HG02938 (cell line): ENCODE results near the gene MPC1.

ENCODE experiments used
- ATAC-seq: cut with Tn5 transposase; IDR thresholded peaks from one replicate; pipeline ENCODE4 v1.9.1; 2021; ENCODE audit warnings: mild to moderate bottlenecking, moderate library complexity; ENCODE audit not compliant: unreplicated experiment

MPC1 gene

GRCh38 chr6:166382933-166383801 lies at the start of gene MPC1:
Gene MPC1, minus strand, starts transcription at chr6:166382940. Its CDS starts 64 bp downstream, at chr6:166382876.
- ATAC-seq = peak; percentile 79

DNA sequence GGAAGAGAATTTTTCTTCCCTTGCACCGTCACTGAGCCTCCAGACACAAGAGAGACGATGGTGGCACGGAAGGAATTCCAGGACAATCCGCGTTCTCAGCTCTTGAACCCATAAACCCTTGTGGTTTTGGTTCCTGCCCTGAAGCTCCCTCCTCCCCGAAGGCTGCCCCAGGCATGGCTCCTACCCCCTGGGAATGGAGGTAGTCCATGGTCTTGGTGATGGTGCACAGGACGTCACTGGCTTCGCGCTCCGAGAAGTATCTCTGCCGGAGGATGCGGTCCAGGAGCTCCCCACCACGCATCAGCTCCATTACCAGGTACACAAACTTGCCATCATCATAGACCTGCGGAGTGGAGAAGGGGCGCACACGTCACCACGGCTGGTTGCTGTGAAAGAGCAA lies 47.5 kb upstream of the MPC1 start:
- ATAC-seq = no peak

- no peak for ATAC-seq
Observed at GRCh38 chr6:166424431-166424830, 41.7 kb upstream of the MPC1 start.

DNA sequence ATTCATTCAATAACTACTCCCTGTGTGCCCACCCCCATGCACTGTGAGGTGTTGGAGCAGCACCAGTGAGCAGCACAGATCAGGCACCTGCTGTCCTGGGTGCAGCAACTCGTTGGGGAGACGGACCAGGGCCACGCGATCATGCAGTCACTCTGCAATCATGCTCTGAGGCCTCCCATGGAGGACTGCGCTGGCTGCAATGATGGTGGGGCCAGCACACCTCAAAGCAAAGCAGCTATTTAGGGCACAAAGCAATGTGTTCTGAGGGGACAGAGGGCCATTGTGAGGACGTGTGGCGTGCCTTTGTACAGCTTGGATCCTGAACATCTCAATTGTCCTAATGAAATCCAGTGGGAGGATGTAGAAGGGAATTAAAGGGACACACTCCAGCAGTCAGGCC lies 41.0 kb upstream of the MPC1 start:
- ATAC-seq = no peak

DNA sequence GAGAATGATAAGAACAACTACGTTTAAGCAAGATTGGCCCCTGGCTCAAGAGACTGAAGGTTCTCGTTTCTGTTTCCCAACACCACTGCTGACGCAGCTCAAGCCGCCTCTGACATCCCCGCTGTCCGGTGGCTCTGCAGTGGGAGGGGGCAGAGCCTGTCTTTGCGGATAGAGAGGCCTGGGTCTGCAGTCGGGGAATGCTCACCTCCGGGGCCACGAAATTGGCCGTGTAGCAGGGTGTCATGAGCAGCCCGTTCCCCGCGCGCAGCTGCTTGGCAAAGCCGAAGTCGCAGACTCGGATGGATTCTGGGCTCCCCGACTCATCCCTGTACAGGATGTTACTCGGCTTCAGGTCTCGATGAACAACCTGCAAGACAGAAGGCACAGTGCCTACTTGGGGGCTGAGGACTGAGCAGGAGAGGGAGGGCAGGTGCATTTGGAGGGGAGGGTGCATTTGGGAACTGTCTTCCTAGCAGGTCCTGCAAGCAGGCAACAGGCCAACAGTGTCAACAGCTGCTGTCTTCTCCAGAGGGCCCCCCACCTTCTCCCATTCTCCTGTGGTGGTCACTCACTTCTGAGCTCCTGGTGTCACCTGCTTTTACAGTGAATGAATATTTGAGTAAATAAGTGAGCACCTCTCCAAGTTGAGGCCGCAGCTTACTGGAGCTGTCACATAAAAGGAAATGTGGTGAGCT lies 40.5 kb upstream of the MPC1 start:
- no peak for ATAC-seq

DNA sequence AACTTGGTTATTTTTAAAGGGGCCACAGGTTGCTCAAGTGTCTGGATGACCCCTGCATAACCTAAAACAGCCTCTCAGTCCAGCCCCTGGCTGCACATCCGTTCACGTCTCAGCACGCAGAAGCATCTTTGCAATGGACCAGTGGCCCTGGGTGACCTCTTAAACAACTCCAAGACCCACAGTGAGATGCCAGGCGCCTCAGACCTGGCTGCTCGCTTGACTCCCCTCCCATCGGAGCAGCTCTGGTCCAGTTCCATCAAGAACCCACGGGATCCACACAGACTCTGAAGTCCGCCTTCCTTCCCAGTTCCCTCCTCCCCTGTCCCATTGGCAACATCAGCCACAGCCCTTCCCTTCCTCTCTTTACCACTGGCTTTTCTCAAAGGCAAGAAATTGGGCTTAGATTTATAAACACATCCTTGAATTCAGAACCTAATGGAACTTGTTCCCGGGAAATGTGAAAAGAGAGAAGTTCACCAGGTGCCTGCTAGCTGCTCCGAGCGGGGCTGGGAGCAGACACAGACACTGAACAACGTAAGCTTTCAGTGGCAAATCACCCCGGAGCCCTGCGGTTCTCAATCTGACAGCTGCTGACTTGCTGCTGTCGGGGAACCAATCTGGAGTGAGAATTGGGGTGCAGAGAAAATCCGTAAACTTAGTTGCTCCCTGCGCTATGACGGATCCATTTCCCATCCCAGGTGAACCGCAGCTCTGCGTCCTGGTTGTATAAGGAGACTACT lies 39.6 kb upstream of the MPC1 start:
- no peak for ATAC-seq

DNA sequence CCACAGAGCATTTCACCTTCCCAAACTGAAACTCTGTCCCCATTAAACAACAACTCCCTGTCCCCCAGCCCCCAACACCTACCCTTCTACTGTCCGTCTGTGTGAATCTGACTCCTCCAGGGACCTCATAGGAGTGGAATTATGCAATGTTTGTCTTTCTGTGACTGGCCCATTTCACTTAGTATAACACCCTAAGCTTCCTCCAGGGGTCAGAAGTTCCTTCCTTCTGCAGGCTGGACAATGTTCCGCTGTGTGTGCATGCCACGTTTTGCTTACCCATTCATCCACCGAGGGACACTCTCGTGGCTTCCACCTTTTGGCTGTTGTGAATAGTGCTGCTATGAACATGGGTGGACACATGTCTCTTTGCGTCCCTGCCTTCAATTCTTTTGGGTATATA lies 37.6 kb upstream of the MPC1 start:
- no peak for ATAC-seq

GRCh38 chr6:166419717-166420116 lies 37.0 kb upstream of the MPC1 start:
- no peak for ATAC-seq

DNA sequence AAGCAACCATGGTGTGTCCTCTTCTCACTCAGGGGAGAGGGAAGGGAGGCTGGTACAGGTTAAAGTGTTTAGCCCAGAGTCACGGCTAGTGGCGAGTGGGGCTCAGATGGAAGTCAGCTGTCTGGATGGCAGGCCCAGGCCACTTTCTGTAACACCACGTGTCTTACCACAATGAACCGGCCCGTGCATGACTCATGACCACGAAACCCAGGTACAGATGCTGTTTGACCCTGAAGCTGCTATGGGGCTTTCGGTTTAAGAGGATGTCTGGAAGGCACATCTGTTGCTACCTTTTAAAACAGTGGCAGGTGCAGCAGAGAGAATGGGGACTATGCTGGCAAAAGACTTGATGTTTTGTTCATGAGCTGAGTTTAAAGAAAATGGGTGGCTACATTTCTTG lies 36.5 kb upstream of the MPC1 start:
- peak; percentile 97 for ATAC-seq

DNA sequence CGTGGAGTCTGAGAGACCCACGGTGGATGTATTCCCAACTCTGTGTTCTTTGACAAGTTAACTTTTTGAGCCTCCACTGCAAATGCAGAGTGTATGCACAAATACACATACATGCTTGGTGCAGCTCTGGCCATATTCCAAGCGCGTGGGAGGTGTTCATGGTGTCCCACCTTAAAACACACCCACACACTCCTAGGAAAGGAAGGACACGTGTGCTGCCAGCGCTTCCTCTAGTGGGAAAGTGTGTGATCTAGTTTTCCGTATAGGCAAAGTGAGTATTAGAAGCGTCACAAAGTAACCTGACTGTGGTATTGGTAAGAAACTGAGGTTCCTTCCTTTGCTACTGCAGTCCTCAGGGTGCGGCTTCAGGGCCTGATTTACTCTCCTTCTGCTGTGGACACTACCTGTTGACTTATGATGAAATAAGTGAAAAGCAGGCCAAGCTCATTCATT lies 36.0 kb upstream of the MPC1 start:
- ATAC-seq = no peak

DNA sequence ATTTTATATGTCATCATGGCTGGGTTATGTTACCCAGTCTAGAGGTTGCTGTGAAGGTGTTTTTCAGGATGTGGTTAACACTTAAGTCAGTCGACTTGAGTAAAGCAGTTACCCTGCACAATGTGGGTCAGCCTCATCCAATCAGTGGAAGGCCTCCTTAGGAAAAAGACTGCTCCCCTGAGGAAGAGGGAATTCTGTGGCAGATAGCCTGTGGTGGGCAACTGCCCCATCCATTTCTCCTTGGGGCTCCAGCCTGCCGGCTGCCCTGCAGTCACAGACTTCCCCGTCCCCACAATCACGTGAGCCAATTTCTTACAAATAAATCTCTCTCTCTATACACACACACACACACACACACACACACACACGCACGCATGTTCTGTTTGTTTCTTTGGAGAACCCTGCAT lies 34.5 kb upstream of the MPC1 start:
- no peak for ATAC-seq

DNA sequence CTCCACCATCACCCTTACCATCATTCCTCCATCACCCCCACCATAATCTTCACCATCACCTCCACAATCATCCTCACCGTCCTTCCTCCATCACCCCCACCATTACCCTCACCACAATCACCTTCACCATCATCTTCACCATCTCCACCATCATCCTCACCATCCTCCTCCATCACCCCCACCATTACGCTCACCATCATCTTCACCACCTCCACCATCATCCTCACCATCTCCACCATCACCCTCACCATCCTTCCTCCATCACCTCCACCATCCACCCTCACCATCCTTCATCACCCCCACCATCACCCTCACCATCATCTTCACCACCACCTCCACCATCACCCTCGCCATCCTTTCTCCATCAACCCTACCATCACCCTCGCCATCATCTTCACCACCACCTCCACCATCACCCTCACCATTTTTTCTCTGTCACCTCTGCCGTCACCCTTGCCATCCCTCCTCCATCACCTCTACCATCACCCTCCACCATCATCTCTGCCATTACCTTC lies 33.1 kb upstream of the MPC1 start:
- no peak for ATAC-seq

DNA sequence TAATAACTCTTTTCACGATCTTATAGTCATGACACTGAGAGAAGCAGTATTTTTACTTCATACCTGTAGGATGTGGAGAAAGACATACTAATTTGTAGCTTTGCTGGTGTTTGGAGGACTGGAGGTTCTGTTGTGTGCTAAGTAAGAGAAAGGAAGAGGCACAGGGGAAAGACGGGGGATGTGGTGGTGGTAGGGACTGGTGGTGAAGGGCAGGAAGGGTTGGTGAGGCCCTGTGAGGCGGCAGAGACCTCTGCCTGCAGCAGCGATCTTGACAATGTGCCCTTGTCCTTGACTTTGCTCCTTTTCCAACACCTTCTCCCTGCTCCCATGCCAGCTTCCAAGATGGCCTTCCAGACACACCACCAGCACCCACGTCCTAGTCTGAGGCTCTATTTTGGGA lies 32.6 kb upstream of the MPC1 start:
- no peak for ATAC-seq

DNA sequence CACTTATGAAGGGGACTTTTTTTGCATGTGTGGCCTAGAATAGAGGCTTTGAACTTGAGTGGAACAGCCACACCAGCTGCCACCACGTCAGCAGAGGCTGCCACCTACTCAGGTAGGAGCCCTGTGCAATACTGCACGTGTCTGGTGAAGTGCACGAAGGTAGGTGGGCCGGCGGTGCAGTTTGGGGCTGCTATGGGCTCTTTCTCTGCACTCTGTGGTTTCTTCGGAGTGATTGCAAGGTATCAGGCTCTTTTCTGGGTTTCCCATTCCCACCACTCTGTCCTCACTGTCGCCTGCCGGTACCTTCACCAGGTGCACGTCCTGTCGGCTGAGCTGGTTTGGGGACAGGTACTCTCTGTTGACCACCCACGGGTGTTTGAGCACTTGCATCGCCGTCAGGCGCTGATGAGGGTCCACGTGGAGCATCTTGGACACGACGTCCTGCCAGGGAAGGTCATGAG lies 30.8 kb upstream of the MPC1 start:
- ATAC-seq = no peak

GRCh38 chr6:166412911-166413384 lies 30.2 kb upstream of the MPC1 start:
- no peak for ATAC-seq

- no peak for ATAC-seq
Observed at GRCh38 chr6:166412156-166412910, 29.6 kb upstream of the MPC1 start.

- no peak for ATAC-seq
Observed at GRCh38 chr6:166411721-166412151, 29.0 kb upstream of the MPC1 start.

DNA sequence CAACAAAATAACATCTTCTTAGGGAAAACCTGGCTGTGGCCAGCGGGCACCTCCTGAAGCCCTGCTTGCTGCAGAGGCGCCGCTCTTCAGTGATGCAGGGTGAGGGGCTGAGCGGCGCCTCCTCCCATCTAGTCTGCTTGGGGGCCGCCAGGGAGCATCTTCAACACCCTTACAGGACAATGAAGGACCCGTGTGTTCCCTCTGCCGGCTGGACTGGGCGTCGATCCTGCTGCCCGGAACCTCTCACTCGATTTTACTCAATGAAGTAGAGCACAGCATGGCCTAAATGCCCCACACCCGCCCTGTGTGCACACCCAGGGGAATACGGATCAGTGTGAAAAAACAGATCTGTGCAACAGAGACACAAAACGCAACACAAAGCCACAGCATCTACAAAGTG lies 28.5 kb upstream of the MPC1 start:
- ATAC-seq = no peak

- ATAC-seq = no peak
Observed at GRCh38 chr6:166410426-166410935, 27.7 kb upstream of the MPC1 start.
